ENCODE measurements around the gene CALML6.

DNA sequence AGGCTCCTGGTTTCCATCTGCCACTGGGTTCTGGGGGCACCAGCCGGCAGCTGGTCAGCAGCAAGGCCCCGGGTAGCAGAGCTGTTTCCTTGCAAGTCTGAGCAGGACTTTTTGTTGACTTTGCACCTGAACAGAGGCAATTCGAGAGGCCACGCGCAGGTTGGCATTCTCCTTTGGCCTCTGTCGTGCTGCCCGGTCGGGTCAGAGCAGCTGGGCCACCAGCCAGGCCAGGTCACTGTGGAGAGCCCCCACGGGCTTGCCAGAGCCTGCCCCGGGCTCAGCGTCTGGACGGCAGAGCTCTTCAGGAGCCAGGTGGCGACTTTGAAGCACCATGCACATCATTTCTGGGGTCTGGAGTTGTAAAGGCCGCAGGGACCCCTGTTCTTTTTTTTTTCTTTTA is 32.4 kb downstream of the CALML6 start:
- TF ChIP-seq, protein P1, sequence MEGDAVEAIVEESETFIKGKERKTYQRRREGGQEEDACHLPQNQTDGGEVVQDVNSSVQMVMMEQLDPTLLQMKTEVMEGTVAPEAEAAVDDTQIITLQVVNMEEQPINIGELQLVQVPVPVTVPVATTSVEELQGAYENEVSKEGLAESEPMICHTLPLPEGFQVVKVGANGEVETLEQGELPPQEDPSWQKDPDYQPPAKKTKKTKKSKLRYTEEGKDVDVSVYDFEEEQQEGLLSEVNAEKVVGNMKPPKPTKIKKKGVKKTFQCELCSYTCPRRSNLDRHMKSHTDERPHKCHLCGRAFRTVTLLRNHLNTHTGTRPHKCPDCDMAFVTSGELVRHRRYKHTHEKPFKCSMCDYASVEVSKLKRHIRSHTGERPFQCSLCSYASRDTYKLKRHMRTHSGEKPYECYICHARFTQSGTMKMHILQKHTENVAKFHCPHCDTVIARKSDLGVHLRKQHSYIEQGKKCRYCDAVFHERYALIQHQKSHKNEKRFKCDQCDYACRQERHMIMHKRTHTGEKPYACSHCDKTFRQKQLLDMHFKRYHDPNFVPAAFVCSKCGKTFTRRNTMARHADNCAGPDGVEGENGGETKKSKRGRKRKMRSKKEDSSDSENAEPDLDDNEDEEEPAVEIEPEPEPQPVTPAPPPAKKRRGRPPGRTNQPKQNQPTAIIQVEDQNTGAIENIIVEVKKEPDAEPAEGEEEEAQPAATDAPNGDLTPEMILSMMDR (conservative IDR thresholded peaks at IDR 0.05): no peak
- TF ChIP-seq ZFX (IDR thresholded peaks at IDR 0.05): no peak
